HG02943 (cell line): ENCODE data around the gene PSMA7.
"Not testable (repeated sequence)": the region's sequence is repeated elsewhere in the genome, so short reads cannot be mapped to it uniquely, and the experiment has no call there.

Experiments
- ATAC-seq: cut with Tn5 transposase; IDR thresholded peaks from one replicate; pipeline ENCODE4 v1.9.1; 2021; ENCODE audit warnings: mild to moderate bottlenecking, low read depth, moderate library complexity; ENCODE audit not compliant: unreplicated experiment

Gene PSMA7

GRCh38 chr20:62157387-62158087, 14.3 kb upstream of the PSMA7 start:
- ATAC-seq, result no peak

DNA sequence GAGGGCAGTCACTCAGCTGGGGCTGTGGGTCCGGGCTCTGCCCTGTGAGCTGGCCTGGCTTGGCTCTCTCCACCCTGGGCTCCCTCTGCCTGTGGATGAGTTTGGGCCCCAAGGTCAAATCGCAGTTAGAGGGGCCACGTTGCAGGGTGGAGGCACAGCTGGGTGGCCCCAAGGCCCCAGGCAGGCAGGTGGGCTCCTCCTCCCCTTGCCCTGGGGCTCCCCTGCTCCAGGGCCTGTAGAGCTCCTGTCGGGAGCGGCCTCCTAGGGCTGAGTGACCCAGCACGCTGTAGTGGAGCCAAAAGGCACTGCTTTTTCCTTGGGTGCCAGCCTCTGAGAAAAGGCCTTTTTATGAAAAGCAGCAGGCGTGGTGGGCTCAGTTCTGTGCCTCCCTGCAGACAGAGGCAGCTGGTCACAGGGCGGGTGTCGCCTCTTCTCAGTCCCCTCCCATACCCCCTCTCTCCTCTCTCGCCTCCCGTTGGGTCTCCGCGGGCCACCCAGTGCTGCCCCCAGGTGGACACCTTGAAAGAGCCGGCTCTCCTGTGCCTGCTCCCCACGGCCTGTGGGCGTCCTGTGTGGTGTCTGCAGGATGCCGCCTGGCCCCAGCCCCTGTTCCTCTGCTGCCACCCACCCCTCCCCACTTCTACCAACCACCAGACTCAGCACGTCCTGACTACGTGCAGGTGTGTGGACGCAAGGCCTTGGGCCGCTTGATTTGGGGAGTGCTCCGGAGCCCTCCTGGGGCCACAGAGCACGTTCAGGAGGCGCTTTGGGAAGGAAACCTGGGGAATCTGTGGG, 13.6 kb upstream of the PSMA7 start:
- no peak for ATAC-seq

GRCh38 chr20:62156254-62156556, 13.0 kb upstream of the PSMA7 start:
- ATAC-seq, result no peak

DNA sequence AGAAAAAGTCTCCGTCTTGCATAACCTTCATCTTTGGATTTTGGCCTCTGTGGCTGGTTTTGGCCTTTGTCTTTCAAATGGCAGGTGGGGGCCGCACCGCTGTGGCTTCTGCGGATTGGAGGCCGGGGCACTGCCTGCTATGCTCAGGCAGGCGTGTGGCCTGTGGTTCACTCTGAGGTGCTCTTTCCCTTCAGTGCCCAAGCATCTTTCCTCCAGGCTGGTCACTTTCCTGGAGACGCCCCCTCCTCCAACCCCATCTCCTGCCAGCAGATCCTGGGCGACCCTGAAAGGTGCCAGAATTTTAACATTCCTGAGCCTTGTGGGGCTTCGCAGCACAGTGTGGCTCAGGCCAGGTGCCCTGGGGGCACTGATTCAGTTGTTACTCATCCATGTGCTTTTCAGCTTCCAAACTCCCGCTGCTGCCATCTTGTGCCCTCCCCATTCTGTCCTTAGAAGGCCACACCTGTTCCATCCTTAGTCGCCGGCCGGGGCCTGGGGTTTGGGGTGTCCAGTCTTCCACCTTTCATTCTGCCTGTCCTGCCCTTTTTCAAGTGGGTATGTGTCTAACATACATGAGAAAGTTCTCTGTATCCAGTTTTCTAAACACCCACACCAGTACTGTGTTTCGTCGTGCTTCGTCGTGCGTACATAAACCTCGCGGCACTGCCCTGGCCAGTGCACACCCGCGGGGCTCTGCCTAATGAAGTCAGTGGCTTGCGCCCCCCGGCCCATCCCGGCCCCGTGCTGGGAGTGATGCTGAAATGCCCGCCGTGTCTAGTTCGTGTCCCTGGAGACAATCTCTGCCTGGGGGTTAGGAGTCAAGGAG, 12.4 kb upstream of the PSMA7 start:
- ATAC-seq, result no peak

DNA sequence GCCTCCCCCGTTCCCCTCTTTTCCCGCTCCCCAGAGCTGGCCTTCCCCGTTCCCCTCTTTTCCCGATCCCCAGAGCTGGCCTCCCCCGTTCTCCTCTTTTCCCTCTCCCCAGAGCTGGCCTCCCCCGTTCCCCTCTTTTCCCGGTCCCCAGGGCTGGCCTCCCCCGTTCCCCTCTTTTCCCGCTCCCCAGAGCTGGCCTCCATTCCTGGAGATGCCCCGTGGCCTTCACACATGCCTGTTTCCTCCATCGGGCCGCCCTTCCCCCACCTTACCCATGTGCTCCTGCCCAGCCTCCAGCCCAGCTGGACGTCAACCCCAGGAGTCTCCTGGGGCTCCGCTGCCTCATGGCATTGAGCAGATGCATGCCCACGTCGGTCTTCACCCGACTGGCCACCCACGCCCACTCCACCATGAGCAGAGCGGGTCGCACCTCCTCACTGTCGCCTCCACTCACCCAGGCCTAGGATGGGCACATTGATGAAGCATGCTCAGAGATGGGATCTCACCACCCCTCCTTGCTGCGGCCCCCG, 8.7 kb upstream of the PSMA7 start:
- ATAC-seq, result no peak

DNA sequence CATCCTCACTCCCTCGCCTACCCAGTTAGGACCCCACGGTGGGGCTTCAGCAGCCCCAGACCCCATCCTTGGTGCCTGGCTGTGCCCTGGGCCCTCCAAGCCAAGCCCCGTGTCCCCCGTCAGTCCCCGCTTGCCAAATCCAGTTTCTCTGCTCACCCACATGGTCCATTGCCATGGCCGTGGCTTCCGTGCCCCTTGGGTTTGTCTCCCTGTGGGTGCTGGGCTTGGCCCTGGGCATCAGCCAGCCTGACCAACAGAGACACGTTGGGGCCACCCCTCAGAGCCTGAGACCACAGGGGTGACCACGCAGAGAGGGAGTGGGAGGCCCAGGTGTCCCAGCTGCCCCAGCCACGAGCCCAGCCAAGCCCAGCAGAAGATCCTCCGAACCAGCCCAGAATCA, 8.0 kb upstream of the PSMA7 start:
- no peak for ATAC-seq

DNA sequence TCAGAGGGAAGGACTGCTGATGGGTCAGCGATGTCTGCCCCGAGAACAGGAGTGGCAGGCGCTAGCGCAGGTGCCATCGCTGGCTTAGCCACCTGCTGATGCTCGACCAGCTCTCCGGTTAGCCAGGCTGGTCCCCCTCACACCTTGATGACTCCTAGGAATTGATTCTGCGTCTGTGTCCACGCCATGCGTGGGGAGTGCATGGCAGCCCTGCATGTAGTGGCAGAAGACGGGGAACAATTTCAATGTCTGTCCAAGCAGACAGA, 7.0 kb upstream of the PSMA7 start:
- no peak for ATAC-seq

DNA sequence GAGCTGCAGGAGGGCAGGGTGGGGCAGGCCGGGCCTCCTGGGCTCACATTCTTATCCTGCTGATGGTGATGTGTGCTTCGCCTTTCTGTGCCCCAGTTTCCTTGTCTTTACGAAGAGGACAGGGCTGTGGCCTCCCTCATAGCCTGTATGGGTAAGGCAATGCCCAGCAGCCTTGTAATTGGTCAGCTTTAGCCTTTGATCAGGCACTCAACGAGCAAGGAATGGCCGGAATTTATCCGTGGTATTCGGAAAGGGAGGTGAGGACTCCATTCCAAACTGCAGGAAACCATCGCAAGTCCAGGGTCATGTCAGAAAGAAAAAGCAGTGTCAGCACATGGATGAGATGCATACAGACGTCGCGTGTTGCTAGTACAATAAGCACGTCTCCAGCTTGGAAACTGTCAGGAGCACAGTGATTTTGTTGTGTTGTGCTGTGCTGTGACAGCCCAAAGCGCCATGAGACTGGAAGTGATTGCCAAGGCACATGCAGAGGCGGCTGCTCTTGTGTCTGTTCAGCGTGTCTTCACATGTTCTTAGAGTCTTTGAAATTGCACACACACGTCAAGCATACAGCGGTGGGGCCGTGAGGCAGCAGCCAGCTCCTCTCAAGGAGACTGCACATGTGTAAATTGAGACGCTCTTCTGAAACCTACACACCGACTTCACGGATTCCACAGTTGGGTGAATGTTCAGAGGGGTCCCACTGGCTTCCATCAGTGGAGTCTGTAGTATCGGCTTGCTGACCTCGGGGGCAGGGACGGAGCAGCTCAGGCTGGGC, 6.5 kb upstream of the PSMA7 start:
- no peak for ATAC-seq

DNA sequence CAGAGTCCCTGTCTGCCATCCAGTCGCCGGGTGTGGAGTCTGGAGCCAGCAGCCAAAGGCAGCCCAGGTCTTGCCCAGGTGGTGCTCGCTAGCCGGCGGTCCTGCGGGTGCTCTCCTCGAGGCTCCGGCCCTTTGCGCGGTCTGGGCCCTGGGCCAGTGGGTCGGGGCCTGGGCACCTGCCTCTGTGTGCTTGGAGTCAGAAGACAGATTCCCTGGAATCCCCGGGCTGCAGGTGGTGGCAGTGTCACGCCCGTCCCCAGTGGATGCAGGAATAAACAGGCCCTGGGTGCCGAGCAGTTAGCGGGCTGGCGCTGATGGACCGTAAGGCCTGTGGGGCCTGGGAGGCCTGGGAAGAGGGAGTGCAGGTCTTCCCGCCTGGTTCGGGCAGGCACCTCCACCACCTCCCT, 5.7 kb upstream of the PSMA7 start:
- no peak for ATAC-seq

- not testable (repeated sequence) for ATAC-seq
These were observed 5.2 kb upstream of the PSMA7 start for GRCh38 chr20:62148383-62148782.

GRCh38 chr20:62147528-62147927, 4.3 kb upstream of the PSMA7 start:
- no peak for ATAC-seq

DNA sequence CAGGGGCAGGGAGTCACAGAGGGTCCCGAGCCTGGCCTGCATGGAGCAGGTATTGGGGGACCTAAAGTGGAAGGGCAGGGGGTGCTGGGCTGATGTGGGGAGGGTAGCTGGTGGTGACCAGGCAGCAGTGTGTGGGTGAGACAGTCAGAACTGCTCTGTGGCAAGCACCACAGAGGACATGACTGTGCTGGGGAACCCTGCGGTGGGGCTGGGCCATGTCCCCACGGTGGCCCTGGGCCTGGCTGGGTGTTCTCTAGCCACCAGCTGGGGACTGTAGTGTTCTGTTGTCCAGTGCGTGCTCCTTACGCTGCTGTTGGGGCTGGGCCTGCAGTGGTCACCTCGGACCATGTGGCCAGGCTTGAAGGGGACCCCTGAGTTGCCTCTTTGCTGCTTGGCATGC, 3.9 kb upstream of the PSMA7 start:
- no peak for ATAC-seq

DNA sequence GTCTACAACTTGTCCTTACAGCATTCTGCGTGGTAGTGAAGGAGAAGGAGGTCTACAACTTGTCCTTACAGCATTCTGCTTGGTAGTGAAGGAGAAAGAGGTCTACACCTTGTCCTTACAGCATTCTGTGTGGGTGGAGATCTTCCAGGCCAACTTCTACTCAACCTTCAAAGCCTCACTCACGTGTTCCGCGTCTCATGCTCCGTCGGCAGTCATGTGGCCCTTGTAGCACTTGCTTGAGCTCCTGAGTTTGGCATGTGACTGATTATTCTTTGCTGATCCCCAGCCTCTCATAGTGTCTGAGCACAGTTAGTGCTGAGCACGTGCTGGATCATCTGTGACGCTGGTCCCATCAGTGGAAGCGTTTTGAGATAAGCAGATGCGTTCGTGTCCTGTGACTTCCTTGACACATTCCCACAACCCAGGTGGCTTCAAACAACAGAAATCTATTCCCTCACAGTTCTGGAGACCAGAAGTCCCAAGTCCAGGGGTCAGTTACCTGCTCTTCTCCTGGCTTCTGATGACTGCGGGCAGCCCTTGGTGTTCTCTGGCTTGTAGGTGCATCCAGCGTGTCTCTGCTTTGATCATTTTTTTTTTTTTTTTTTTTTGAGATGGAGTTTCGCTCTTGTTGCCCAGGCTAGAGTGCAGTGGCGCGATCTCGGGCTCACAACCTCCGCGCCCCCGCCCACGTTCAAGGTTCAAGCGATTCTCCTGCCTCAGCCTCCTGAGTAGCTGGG, 3.0 kb upstream of the PSMA7 start:
- ATAC-seq, result no peak

DNA sequence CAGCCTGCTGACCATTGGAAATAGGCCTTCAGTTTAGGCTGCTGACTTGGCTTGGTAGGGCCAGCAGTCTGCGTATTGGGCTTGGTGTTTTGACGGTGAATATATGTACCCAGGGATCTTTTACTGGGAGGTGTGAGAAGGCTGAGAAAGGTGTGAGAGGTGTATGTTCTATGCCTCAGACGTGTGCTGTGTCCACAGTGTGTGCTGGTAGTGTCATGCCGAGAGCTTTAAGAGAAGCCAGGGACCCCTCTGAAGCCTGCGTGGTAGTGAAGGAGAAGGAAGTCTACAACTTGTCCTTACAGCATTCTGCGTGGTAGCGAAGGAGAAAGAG, 2.5 kb upstream of the PSMA7 start:
- no peak for ATAC-seq

DNA sequence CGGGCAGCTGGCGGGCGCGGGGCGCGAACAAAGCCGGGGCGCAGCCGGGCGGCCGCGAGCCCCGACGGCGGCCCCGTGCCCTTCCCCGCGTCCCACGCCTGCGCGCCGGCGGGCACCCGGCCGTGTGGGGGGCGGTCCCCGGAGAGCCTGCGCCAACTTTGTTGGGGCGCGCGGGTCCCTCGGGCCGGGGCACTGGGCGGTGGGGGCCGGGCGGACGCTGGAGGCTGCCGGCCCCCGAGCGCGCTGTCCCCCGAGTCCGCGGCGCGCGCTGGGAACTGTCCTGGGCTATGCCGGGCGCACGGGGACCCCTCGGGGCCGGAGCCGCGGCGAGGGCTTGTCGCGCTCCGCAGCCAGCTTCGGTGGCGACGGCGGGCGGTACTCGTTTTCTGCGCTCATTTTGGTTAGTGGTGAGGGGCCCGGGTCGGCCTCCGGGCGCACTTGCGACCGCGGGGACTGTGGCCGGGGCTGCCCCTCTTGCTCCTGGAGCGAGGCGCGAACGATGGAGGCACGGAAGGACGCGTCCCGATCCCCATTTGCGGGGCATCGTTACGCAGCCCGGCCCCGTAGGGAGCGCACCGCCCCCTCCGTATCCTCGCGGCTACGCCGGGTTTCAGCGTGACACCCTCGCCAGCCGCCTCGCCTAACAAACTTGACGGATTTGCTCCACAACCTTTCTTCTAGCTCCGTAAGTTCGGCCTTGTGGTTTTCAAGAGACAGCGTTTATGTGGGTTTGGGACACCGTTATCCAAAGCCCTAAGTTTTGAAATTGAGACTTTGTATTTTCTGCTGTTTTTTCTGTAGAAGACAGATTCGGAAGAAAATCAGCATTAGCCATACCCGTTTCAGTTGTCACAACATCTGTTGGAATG, 997 bp upstream of the PSMA7 start:
- ATAC-seq, result peak; percentile 33

DNA sequence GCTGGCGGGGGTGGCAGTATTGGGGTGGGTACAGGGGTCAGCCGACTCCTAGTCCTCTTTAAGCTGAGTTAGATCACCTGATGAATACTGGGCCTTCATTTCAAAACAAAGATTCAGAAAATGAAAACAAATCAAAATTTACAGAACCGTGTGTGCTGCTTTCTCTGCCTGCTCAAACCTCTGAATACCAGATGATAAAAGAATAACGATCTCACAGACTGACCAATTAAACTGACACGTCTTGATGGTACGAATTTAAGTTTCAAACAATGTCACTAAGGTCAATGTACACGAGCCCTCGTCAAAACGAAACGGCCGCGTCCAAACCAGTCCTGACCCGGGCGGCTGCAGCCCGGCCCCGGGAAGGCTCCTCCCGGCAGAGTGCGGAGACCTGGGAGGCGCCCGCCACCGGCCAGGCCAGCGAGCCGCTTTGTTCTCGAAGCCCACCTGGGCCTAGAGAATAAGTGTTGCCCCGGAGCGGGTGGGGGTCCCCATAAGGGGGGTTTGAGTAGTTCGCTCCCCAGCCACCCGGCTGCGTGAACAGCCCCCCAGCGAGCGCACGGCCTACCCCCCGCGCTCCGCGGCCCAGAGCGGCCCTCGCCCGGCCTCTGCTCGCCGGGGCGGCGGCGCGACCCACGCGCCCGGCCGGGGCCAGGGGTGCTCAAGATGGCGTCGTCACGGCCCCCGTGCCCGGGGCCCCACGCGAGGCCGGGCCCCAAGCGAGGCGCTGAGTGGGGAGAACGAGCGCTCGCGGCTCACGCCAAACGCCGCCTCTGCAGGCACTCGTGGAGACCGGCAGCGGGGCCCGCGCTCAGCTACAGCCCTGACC, 728 bp downstream of the PSMA7 start:
- ATAC-seq, result peak; percentile 9

GRCh38 chr20:62141397-62142251, 1.6 kb downstream of the PSMA7 start:
- no peak for ATAC-seq

DNA sequence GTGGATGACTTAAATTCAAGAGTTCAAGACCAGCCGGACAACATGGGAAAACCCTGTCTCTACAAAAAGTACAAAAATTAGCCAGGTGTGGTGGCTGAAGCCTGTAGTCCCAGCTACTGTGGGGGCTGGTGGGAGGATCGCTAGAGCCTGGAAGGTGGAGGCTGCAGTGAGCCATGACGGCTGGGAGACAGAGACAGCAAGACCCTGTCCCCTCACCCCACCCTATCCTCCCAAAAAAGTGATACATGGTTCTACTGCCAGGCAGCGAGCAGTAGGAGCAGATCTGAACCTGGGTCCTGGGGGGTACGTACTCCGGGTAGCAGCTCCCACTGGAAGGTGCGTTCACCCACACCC, 2.2 kb downstream of the PSMA7 start:
- ATAC-seq, result no peak
